Thyroid gland (tissue), 4 donors: ENCODE results near the gene THAP12.

ENCODE experiments used
- CTCF ChIP-seq, 6 experiments: fragments of 200-600 bp in 3 of 6; fragments of 450-650 bp in 3 of 6; sonication (generic) in 3 of 6; IDR thresholded peaks; one replicate each; pipeline ENCODE4 v1.5.1; 2016 to 2019; ENCODE audit warnings: antibody characterized with exemption in 6 of 6, mild to moderate bottlenecking in 2 of 6, inconsistent platforms in 1 of 6, moderate library complexity in 1 of 6
- POLR2A ChIP-seq, 2 donors: fragments of 450-650 bp; IDR thresholded peaks; one replicate each; pipeline ENCODE4 v1.6.1; 2017; ENCODE audit warnings: antibody characterized with exemption in 2 of 2, mild to moderate bottlenecking in 2 of 2, moderate library complexity in 1 of 2

- TF ChIP-seq POLR2A (IDR thresholded peaks at IDR 0.05) (no peak), CTCF (IDR thresholded peaks at IDR 0.05) (no peak)
Observed at GRCh38 chr11:76400967-76401366, 20.0 kb upstream of the THAP12 start.
